ENCODE results near the gene BCAN.
A peak's percentile ranks its signal among the peaks of the same experiment; 100 is the strongest.

The BCAN gene

GRCh38 chr1:156705321-156705917 is 63.5 kb downstream of the BCAN start, which contains the start of gene CRABP2:
Gene CRABP2 (minus strand): TSS chr1:156705583. CDS start chr1:156705446, 137 bp downstream.
- no peak for TF ChIP-seq CTCF (IDR thresholded peaks at IDR 0.05; ENCODE audit: control insufficient read depth, extremely low read depth, insufficient read depth)
- DNase-seq (ENCODE audit: low read depth) = no peak
- peak within 1 kb of the TSS; percentile 38 for H3K4me3 ChIP-seq (ENCODE audit: low read depth, low read length)

GRCh38 chr1:156705918-156706656 is 64.2 kb downstream of the BCAN start:
- peak overlapping the region; percentile 38 for H3K4me3 ChIP-seq (ENCODE audit: low read depth, low read length)
- TF ChIP-seq CTCF (IDR thresholded peaks at IDR 0.05; ENCODE audit: control insufficient read depth, extremely low read depth, insufficient read depth) = peak; percentile 69
- no peak for DNase-seq (ENCODE audit: low read depth)

DNA sequence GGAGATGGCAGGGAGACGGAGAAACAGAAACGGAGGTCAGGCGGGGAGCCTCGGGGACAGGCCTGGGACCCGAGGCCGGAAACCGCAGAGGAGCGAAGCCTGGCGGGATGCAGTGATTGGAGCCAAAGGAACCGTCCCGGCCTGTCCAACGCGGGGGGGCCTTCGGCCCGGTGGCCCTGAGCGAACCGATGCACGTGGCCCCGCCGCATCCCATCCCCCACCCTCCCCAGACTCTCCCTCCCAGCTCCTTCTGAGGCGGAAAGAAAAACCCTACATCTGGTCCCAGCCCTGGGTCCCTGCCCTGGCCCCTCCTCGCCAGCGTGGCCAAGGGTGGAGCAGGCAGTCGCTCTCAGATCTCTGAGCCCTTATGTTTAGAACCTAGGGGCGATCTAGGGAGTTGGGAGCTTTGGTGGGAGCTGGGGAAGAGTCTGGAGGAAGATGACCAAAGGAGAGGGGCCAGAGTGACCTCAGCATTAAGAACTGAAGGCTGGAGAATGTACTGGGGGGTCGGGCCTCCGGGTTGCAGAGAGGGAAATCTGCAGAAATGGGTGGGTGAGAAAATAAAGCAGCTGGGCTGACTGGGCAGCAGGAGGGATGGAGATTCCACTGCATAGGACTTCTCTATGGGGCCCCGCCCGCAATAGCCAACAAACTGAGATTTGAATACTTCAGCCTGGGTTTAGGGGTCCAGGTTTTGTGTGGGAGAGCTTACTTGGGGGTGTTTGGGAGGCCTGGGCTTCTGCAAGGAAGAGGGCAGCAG is 64.9 kb downstream of the BCAN start:
- no peak overlapping the region for H3K4me3 ChIP-seq (ENCODE audit: low read depth, low read length)
- no peak for DNase-seq (ENCODE audit: low read depth)

DNA sequence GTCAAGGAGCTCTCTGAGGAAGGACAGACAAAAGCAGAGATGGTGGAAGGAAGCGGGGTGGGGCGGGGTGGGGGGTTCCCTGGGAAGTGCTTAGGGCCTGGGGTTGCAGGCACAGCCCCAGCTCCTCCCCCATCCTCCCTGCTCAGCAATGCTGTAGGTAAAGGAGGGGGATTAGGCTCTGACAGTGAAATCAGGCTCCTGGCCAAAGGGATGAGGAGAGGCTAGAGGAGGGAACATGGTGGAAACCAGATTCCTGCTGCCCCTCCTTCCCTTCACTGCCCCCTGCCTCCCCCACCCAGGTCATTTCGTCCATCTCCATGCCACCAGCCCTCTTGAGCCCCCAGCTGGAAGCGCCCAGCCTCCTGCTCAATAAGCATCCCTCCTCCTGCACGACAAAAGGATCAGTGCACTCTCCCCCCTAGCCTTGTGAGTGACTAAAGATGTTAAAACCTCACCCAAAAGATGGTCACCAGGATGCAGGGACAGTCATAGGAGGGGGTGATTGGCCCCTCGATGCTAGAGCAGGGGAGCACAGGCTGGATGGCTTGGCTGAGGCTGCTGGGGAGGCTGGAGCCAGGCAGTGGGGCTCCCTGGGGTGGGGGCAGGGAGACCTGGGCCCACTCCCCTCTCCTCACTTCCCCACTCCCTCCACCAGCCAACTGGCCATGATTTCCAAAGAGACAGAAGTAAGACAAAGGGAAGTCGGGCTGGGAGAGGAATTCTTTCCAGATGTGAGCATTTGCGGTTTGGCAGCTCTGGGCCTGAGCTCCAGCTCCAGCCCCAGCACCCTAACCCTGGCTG is 65.7 kb downstream of the BCAN start:
- TF ChIP-seq CTCF (IDR thresholded peaks at IDR 0.05; ENCODE audit: control insufficient read depth, extremely low read depth, insufficient read depth) = no peak
- no peak overlapping the region for H3K4me3 ChIP-seq (ENCODE audit: low read depth, low read length)
- DNase-seq (ENCODE audit: low read depth) = no peak

More for the DNA sequence above, 64.9 kb downstream of the BCAN start:
- no peak for TF ChIP-seq CTCF (IDR thresholded peaks at IDR 0.05; ENCODE audit: control insufficient read depth, extremely low read depth, insufficient read depth)

DNA sequence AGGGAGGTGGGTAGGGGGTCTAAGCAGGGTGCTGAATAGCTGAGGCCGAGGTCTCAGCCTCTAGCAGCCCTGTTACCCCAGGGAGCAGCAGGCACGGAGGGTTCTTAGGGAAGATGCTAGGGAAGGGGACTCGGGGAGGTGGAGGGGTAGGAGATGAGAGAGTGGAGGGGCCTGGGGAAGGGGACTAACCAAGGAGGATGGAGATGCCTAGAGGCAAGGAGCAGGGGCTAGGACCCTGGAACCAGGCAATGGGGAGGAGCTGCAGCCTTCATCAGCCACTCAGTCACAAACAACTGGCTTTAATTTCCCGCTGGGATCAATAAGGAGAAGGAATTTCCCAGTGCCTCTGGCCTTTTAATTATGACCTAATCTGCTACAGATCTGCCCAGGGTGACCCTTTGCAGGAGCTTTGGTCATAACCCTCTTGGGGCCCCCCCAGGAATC is 66.3 kb downstream of the BCAN start:
- no peak for DNase-seq (ENCODE audit: low read depth)
- no peak overlapping the region for H3K4me3 ChIP-seq (ENCODE audit: low read depth, low read length)
- no peak for TF ChIP-seq CTCF (IDR thresholded peaks at IDR 0.05; ENCODE audit: control insufficient read depth, extremely low read depth, insufficient read depth)

DNA sequence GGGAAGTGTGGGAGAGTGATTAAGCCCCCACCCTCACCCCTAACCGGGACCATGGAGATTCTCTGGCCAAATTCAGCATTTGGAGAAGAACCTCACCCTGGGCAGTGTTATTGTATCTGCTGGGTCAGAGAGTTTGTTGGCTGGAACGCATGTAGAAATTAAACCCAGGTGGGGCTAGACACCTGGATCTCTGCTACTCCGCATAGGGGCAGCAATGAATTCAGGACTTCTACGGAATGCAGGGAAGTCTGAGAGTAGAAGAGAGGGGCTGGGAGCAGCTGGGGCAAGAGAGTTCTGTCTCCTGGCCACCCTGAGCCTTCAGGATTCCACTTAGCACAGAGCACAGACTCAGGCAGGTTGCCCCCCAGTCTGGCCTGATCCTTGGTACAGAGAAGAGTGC is 67.1 kb downstream of the BCAN start:
- no peak overlapping the region for H3K4me3 ChIP-seq (ENCODE audit: low read depth, low read length)
- no peak for DNase-seq (ENCODE audit: low read depth)
- no peak for TF ChIP-seq CTCF (IDR thresholded peaks at IDR 0.05; ENCODE audit: control insufficient read depth, extremely low read depth, insufficient read depth)
